Measurements from ENCODE around the gene GARIN6.
"Not testable (repeated sequence)": the region's sequence is repeated elsewhere in the genome, so short reads cannot be mapped to it uniquely, and the experiment has no call there.

Gene GARIN6

GRCh38 chr12:99647453-99647852, at the start of gene GARIN6:
TSS of gene GARIN6 (plus strand) at chr12:99647753. CDS start at chr12:99648175, 422 bp downstream.
- no peak for DNase-seq (ENCODE audit: low read depth)

GRCh38 chr12:99598785-99599184, 48.8 kb upstream of the GARIN6 start:
- DNase-seq (ENCODE audit: low read depth): no peak

GRCh38 chr12:99600388-99600787, 47.2 kb upstream of the GARIN6 start:
- DNase-seq (ENCODE audit: low read depth): no peak

GRCh38 chr12:99609455-99610181, 37.9 kb upstream of the GARIN6 start:
- no peak for DNase-seq (ENCODE audit: low read depth)

GRCh38 chr12:99611117-99611516, 36.4 kb upstream of the GARIN6 start:
- no peak for DNase-seq (ENCODE audit: low read depth)

- no peak for DNase-seq (ENCODE audit: low read depth)
Observed at GRCh38 chr12:99611599-99611998, 36.0 kb upstream of the GARIN6 start.

- DNase-seq (ENCODE audit: low read depth): no peak
Observed at GRCh38 chr12:99618657-99619056, 28.9 kb upstream of the GARIN6 start.

GRCh38 chr12:99619389-99620158, 28.0 kb upstream of the GARIN6 start:
- no peak for DNase-seq (ENCODE audit: low read depth)

GRCh38 chr12:99620159-99620479, 27.4 kb upstream of the GARIN6 start:
- no peak for DNase-seq (ENCODE audit: low read depth)

GRCh38 chr12:99624591-99624990, 23.0 kb upstream of the GARIN6 start:
- not testable (repeated sequence) for DNase-seq (ENCODE audit: low read depth)

GRCh38 chr12:99627459-99627858, 20.1 kb upstream of the GARIN6 start:
- no peak for DNase-seq (ENCODE audit: low read depth)

GRCh38 chr12:99644629-99645028, 2.9 kb upstream of the GARIN6 start:
- DNase-seq (ENCODE audit: low read depth): no peak

GRCh38 chr12:99648183-99648582, 630 bp downstream of the GARIN6 start:
- no peak for DNase-seq (ENCODE audit: low read depth)

GRCh38 chr12:99649551-99649950, 2.0 kb downstream of the GARIN6 start:
- no peak for DNase-seq (ENCODE audit: low read depth)

GRCh38 chr12:99658671-99659349, 11.3 kb downstream of the GARIN6 start:
- DNase-seq (ENCODE audit: low read depth): no peak

- DNase-seq (ENCODE audit: low read depth): no peak
Observed at GRCh38 chr12:99670635-99671034, 23.1 kb downstream of the GARIN6 start.

GRCh38 chr12:99680276-99680675, 32.7 kb downstream of the GARIN6 start:
- no peak for DNase-seq (ENCODE audit: low read depth)

- DNase-seq (ENCODE audit: low read depth): no peak
Observed at GRCh38 chr12:99686142-99686541, 38.6 kb downstream of the GARIN6 start.

GRCh38 chr12:99695050-99695449, 47.5 kb downstream of the GARIN6 start:
- no peak for DNase-seq (ENCODE audit: low read depth)

Measured in amniotic epithelial cell (primary cell).